Prostate gland (tissue), 2 donors: ENCODE data around the gene TSPAN7. TPM values are rescaled to one million over a fixed set of nuclear protein-coding genes. Genes with fewer than 3 reads are reported as not detected.

Experiments used
- DNase-seq: peaks from one replicate; pipeline ENCODE4 v3.0.0-alpha.2; 2019; ENCODE audit warnings: low spot score
- H3K27ac ChIP-seq, 2 donors: fragments of 200-600 bp; sonication (generic); 2 replicates each; pipeline ENCODE4 v1.5.1; 2017 to 2019
- H3K27me3 ChIP-seq: fragments of 200-600 bp; sonication (generic); replicated peaks from 2 replicates; pipeline ENCODE4 v1.5.1; 2019; ENCODE audit not compliant: insufficient read depth
- H3K36me3 ChIP-seq, 2 donors: fragments of 200-600 bp; sonication (generic); 1 replicate in 1 of 2; 2 replicates in 1 of 2; pipeline versions ENCODE4 v1.5.1 to v1.8.1; 2017 to 2019
- H3K4me1 ChIP-seq: fragments of 200-600 bp; sonication (generic); replicated peaks from 2 replicates; pipeline ENCODE4 v1.5.1; 2019
- H3K4me3 ChIP-seq, 2 donors: fragments of 200-600 bp; sonication (generic); 2 replicates each; pipeline ENCODE4 v1.5.1; 2017 to 2019
- H3K9me3 ChIP-seq: fragments of 200-600 bp; sonication (generic); 2 replicates; pipeline ENCODE4 v1.5.1; 2017
- CTCF ChIP-seq, 4 experiments: fragments of 200-600 bp in 2 of 4; fragments of 450-650 bp in 2 of 4; sonication (generic) in 2 of 4; IDR thresholded peaks; 1 replicate in 3 of 4; 2 replicates in 1 of 4; pipeline ENCODE4 v1.5.1; 2016 to 2019; ENCODE audit warnings: antibody characterized with exemption in 4 of 4, mild to moderate bottlenecking in 2 of 4, moderate library complexity in 2 of 4
- POLR2A ChIP-seq: fragments of 450-650 bp; IDR thresholded peaks from one replicate; pipeline ENCODE4 v1.6.1; 2016; ENCODE audit warnings: antibody characterized with exemption, mild to moderate bottlenecking
- POLR2AphosphoS5 ChIP-seq: sonication (generic); formaldehyde crosslinking; IDR thresholded peaks from one replicate; pipeline ENCODE4 v1.6.1; 2017; ENCODE audit warnings: antibody characterized with exemption
- WGBS: methylation state at CpG from one replicate; pipeline ENCODE4 v1.1.5; 2018; 5-methylcytosine and 5-hydroxymethylcytosine counted together
- intact Hi-C: fragments of 100-400 bp; cut with DNase I; formaldehyde crosslinking; loops from one replicate; pipeline ENCODE4 v1.14.2; 2022
- total RNA-seq, 2 donors: library from RNA; depleted of rRNA; stranded (reverse); fragments of >200 nt; gene quantifications; one replicate each; pipeline ENCODE4 v1.1.0, GENCODE V29; 2016

TSPAN7 gene
- total RNA-seq, 2 donors from 2014 or later = 11.4 to 16.4 TPM

- TF ChIP-seq POLR2AphosphoS5 = no peak
- no peak for TF ChIP-seq CTCF (IDR thresholded peaks at IDR 0.05)
- TF ChIP-seq POLR2A = no peak
- 100% methylated on average over 2 of the region's 2 CpGs for WGBS
- no peak overlapping the region for H3K27ac ChIP-seq
Observed at GRCh38 chrX:38634665-38635064, 73.3 kb downstream of the TSPAN7 start.

GRCh38 chrX:38636949-38637819 is 75.8 kb downstream of the TSPAN7 start:
- intact Hi-C loops = no loop called here
- peak; percentile 3 for DNase-seq
- Histone ChIP-seq H3K27ac (no peak overlapping the region), H3K4me3 (no peak overlapping the region), H3K4me1 (no peaks in the 10 kb centered on the region), H3K36me3 (no peaks in the 10 kb centered on the region), H3K27me3 (no peaks in the 10 kb centered on the region), H3K9me3 (no peaks in the 10 kb centered on the region)
- WGBS = 56% methylated on average over 8 of the region's 8 CpGs
- no peak for TF ChIP-seq POLR2A

More at GRCh38 chrX:38634665-38635064, 73.3 kb downstream of the TSPAN7 start:
- no peaks in the 10 kb centered on the region for H3K27me3 ChIP-seq
- H3K9me3 ChIP-seq = no peaks in the 10 kb centered on the region
- intact Hi-C loops = no loop called here
- no peak for DNase-seq
- H3K4me1 ChIP-seq = no peaks in the 10 kb centered on the region
- H3K4me3 ChIP-seq = no peak overlapping the region
- no peaks in the 10 kb centered on the region for H3K36me3 ChIP-seq

GRCh38 chrX:38638952-38639529 is 77.7 kb downstream of the TSPAN7 start:
- Histone ChIP-seq H3K4me3 (no peak overlapping the region), H3K27ac (no peak overlapping the region), H3K27me3 (no peaks in the 10 kb centered on the region), H3K36me3 (no peaks in the 10 kb centered on the region), H3K4me1 (no peaks in the 10 kb centered on the region), H3K9me3 (no peaks in the 10 kb centered on the region)
- WGBS = 64% methylated on average over 5 of the region's 5 CpGs
- no peak for DNase-seq
- TF ChIP-seq POLR2A (no peak), POLR2AphosphoS5 (no peak), CTCF (IDR thresholded peaks at IDR 0.05) (no peak)
- intact Hi-C loops = no loop called here

GRCh38 chrX:38639730-38640129 is 78.4 kb downstream of the TSPAN7 start:
- TF ChIP-seq CTCF (IDR thresholded peaks at IDR 0.05) (no peak), POLR2A (no peak), POLR2AphosphoS5 (no peak)
- H3K27me3 ChIP-seq = no peaks in the 10 kb centered on the region
- H3K4me1 ChIP-seq = no peaks in the 10 kb centered on the region
- no peak for DNase-seq
- no peaks in the 10 kb centered on the region for H3K9me3 ChIP-seq
- no peak overlapping the region for H3K27ac ChIP-seq
- H3K4me3 ChIP-seq = no peak overlapping the region
- H3K36me3 ChIP-seq = no peaks in the 10 kb centered on the region
- intact Hi-C loops = no loop called here

- DNase-seq = no peak
- no peaks in the 10 kb centered on the region for H3K36me3 ChIP-seq
- WGBS = 68% methylated on average over 5 of the region's 5 CpGs
- H3K27ac ChIP-seq = no peak overlapping the region
- no peaks in the 10 kb centered on the region for H3K9me3 ChIP-seq
- no peaks in the 10 kb centered on the region for H3K27me3 ChIP-seq
- H3K4me1 ChIP-seq = no peaks in the 10 kb centered on the region
- no peak for TF ChIP-seq POLR2A
- TF ChIP-seq CTCF (IDR thresholded peaks at IDR 0.05) = no peak
- no peak for TF ChIP-seq POLR2AphosphoS5
- intact Hi-C loops = no loop called here
- H3K4me3 ChIP-seq = no peak overlapping the region
Observed at GRCh38 chrX:38641197-38641596, 79.9 kb downstream of the TSPAN7 start.
